NCI-H748 treated with DMSO at 0.1 percent for 48 hours (cell line): ENCODE data around the gene ZNF330.

Experiments used
- DNase-seq: peaks from one replicate; lab custom pipeline; 2025; lab: John Stamatoyannopoulos, UW

Gene ZNF330

DNA sequence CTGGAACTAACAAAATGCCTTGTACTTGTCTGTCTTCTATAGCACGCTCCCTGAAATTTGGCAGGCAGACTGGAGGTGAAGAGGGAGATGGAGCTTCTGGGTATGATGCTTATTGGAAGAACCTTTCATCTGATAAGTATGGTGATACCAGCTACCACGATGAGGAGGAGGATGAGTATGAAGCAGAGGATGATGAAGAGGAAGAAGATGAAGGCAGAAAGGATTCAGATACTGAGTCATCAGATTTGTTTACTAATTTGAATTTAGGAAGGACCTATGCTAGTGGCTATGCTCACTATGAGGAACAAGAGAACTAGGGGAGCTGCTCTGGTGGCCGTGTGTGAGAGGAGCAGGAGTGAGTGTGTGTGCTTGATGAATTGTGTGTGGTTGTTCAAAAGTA, 13.0 kb downstream of the ZNF330 start:
- no peak for DNase-seq

DNA sequence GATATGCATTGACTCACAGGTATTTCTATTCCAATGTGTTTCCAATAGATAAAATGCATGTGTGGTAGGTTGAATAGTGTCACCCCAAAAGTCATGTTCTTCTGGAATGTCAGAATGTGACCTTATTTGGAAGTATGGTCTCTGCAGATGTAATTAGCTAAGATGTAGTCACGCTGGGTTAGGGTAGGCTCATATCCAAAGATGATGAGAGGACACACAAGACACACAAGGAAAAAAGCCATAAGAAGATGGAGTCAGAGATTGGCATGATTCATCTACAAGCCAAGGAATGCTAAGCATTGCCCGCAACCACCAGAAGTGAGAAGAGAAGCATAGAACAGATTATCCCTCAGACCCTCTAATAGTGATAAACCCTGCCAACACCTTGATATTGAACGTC, 17.5 kb downstream of the ZNF330 start:
- DNase-seq: no peak

DNA sequence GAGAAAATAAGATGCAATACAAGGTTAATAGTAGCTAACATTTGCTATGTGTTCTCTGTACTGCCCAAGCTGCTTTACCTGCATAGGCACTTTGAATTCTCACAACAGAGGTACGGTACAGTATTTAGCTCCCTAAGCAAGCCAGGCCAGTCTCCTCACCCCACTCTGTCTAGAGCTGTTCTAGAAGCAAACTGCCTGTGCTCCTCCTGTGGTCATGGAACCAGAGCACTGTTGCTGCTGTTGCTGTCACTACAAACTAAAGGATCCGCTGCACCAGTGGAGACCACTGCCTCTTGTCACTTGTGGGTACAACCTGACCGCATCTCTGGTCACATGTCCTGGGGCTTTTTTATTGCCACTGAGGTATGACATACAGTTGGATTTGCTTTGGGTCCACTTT, 19.6 kb downstream of the ZNF330 start:
- no peak for DNase-seq

DNA sequence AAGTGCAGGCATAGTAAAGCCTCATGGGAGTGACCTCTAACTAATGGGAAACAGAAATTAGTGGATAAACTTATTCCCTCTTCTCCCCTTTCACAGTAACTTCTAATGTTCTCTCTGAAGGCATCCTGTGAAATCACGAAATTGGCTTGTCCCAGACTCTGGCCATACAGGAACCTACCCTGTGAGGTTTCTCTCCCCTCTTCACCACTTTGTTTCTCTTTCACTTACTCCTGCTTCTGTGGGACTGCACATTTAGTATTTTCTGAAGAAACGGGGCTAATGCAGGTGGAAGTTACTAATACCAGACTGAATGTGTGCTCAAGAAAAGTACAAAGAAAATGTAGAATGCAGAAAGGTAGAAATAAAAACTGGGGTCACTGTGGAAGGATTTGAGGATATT, 20.0 kb downstream of the ZNF330 start:
- no peak for DNase-seq

DNA sequence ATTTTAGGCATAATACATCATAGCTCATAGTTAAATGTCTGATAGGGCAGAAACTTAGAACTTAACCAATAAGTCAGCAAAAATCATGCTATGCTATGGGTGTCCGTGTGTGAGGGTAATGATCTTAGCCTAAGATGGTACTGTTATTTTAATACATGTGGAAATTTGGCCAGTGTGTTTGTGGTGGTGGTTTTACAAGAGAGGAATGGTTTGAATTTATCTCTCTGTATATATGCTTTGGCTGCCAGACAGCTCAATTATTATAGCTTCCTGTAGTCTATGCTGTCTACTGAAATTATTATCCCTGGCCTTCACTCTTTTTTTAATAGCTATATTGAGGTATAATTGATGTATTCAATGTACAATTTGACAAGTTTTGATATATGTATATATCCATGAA, 21.3 kb downstream of the ZNF330 start:
- DNase-seq: no peak

DNA sequence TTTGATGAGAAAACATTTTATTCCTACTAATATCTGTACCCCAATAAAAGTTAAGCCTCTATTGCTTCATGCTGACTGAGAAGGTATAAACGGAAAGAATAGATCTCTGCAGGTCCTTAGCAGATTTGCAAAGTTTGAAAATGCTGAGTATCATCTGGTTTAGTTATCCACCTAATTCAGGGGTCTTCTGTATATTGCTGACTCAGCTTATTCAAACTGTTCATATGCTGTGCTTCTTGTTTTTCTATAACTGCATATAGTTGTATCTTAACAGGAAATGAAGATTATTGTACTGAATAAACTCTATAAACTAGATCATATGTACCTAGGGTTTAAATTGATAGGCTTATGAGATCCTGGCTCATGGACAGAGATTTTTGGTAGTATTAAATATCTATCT, 23.7 kb downstream of the ZNF330 start:
- DNase-seq: no peak

DNA sequence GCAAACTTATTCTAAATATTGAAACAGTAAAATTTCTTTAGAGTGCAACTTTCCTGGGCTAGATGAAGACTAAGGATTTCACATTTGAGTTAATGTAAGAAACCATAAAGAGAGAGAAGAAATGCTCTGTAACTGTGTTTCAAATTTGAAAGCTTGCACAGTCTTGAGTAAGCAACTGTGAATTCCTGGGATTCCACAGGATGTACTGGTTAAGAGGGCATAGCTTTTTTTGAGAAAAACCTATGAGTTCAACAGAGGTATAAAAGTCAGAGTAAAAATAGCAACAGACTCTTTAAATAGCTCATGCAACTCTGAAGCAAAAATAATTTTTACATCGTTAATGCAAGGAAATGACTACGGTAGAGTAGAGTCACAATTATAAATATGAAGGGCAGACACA, 25.5 kb downstream of the ZNF330 start:
- no peak for DNase-seq

DNA sequence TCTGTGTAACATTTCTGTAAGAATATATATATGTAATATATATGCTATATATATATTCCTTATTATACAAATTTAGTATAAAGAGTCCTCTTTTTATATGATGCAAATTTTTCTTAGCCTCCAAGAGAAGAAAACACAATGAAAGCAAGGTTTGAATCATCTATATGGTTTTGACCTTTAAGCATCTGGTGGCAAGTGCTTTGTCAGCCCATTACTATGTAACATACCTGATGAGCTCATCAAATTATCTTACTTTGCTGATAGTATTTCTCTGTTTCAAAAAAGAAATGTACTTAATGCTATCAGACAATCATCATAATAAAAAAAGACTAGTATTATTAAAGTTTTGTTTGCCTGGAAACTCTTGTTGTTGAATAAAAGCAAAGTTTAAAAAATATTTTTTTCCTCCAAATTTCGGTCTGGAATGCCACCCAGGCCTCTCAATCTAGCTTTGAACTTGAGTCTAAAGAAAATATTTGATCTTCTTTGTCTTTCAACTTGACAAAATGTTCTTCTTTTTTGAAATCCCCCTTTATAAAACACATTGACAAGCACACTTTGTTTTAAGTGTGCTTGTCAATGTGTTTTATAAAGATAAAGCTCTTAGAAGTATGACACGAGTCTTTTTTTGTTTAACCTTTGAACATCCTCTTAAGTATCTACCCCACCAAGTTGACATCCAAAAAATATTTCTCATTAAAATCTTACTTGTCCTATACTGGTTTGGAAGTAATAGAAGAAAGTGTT, 26.2 kb downstream of the ZNF330 start:
- no peak for DNase-seq

DNA sequence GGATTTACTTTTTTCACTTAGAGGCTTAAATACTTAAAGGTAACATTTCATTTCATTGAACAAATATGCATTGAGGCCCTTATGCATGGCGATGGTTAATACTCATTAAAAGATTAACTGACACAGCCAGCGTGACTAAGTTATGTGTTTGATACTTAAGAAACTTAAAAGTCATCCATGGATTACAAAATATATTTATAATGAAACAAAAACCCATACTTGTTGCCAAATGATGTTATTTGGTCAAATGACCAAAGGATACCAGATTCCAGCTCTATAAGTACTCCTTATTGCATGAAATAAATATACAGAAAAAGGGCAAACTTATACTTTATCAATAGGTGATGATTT, 26.7 kb downstream of the ZNF330 start:
- DNase-seq: no peak

DNA sequence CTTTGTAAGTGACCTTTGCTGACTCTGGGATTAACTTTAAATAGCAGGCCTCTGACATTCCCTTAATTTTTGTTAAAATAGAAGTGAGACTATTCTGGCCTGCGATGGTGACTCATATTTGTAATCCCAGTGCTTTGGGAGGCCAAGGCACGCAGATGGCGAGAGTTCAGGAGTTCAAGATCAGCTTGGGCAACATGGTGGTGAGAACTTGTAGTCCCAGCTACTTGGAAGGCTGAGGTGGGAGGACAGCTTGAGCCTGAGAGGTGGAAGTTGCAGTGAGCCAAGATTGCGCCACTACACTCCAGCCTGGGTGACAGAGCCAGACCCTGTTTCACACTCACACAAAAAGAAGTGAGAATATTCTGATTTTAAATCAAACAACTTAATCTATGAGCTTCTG, 27.3 kb downstream of the ZNF330 start:
- no peak for DNase-seq

DNA sequence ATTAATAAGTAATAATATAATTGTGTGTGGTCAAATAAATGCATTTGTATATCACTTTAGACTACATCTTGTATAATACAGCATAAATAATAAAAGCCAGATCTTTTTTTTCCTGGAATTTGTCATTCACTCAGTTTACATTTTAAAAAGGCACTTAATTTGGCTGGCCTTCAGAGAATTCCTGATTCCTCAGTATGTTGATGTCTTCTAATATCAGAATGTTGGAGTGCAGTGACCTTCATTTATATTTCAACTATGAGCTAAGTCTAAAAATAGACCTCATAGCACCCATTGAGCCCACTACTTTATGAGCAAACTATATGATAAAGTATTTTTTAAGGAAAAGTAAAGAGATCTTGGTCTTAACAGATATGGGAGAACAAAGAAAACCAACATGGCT, 27.8 kb downstream of the ZNF330 start:
- DNase-seq: no peak

DNA sequence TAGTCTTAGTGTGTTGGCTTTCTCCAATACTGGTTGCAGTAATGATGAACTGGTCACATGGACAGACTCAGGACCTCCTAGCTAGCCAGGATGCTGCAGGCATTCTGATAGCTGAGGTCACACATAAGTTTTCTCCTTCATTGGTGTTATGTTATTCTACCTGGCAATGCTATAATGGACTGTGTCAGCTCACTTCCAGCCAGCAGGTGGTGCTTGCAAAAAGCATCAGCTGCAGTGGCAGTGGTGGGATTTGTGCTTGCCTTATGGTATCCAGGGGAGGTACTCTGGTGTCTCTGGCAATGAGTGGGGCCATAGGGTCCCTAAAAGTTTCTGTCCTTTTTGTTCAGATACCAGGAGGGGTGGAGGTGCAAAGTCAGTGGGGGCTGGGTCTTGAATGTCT, 33.6 kb downstream of the ZNF330 start:
- DNase-seq: no peak

DNA sequence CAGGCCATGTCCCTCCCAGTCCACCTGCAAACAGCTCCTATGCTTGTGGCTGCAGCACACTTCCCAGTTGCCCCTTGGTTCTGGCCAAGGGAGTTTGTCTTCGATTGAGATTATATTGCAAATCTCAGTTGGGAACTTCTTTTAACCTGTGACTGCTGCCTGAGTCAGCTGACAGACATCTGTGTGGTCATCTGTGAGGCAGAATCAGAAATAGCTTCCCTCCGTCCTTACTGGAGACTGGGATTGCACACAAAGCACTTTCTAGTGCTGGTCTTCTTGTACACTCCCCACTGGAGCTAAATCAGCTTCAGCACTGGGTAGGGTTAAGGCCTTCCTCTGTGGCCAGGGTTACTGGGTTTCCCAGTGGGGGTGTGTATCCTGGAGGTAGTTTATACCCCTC, 34.3 kb downstream of the ZNF330 start:
- DNase-seq: no peak

DNA sequence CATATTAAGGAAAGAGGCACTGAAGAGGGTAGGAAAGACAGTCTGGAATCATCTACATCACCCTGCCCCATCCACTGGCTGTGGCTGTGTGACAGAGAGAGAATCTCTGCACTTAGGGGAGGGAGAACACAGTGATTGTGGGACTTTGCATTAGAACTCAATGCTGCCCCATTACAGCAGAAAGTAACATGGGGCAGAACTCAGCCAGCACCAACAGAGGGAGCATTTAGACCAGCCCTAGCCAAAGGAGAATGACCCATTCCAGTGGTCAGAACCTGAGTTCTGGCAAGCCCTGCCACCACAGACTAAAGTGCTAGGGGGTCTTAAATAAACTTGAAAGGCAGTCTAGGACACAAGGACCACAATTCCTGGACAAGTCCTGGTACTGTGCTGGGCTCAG, 37.9 kb downstream of the ZNF330 start:
- no peak for DNase-seq

DNA sequence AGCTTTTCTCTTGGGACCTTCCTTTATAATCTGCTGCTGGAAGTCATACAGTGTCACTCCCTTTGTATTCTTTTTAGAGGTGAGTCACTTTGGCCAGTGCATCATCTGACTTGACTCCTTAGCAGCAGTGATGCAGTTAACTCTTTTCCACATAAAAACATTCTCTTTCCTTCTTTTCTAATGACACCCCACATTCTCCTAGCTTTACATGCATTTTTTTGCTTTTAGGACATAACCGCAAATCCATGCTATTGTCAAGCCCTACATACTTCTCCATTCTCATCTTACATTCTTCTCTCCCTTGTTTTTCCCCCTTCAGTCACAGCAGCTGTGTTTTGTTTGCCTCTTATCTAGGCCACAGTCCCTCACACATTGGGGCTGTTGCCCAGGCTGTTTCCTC, 55.1 kb downstream of the ZNF330 start:
- no peak for DNase-seq

DNA sequence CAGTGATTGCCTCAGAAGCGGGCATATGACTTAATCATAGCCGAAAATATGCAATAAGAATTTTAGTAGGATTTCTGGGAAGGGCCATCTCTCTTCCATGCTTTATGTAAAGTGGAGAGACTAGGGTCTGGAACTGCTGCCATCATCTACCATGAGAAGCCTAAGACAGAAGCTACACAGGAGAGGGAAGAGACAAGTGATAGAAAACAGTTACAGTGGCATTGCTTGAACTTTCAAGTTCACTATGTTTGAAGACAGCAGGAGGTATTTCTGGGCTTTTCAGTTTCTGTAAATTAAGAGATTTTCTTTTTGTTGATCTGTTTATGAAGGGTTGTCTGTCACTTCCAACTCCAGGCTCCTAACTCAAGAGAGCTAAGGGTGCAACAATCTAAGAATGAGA, 62.5 kb downstream of the ZNF330 start:
- DNase-seq: no peak

DNA sequence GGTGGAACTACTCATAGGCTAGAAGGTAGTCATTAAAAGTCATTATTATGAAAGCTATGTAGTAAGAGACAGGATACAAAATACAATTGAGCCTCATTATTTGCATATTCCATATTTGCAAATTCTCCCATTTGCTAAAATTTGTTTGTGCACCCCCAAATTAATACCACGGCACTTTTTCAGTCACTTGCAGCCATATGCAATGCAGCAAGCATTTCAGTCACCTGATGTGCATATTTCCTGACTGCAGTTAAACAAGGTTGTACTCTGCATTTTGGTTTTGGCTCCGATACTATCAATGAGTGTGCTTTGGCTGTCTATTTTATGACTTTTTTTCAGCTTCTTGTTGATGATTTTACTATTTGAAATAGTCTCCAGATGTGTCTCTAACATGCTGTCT, 62.9 kb downstream of the ZNF330 start:
- DNase-seq: no peak
